GM13976 (cell line): ENCODE data around the gene CRADD.

ENCODE experiments used
- DNase-seq: peaks from one replicate; pipeline ENCODE4 v3.0.0; 2012; ENCODE audit warnings: low spot score
- CTCF ChIP-seq: IDR thresholded peaks from 2 replicates; pipeline ENCODE4 v1.5.1; 2012; ENCODE audit warnings: borderline replicate concordance, mild to moderate bottlenecking; ENCODE audit not compliant: insufficient read depth; ENCODE audit errors: extremely low read depth, missing control alignments, control extremely low read depth
- in situ Hi-C: fragments of 300-500 bp; cut with MboI; formaldehyde crosslinking; loops from one replicate; pipeline ENCODE4 v1.12.0; 2022; ENCODE audit warnings: low sequenced_read_pairs, mixed read lengths, inconsistent platforms; ENCODE audit not compliant: unreplicated experiment

Gene CRADD

DNA sequence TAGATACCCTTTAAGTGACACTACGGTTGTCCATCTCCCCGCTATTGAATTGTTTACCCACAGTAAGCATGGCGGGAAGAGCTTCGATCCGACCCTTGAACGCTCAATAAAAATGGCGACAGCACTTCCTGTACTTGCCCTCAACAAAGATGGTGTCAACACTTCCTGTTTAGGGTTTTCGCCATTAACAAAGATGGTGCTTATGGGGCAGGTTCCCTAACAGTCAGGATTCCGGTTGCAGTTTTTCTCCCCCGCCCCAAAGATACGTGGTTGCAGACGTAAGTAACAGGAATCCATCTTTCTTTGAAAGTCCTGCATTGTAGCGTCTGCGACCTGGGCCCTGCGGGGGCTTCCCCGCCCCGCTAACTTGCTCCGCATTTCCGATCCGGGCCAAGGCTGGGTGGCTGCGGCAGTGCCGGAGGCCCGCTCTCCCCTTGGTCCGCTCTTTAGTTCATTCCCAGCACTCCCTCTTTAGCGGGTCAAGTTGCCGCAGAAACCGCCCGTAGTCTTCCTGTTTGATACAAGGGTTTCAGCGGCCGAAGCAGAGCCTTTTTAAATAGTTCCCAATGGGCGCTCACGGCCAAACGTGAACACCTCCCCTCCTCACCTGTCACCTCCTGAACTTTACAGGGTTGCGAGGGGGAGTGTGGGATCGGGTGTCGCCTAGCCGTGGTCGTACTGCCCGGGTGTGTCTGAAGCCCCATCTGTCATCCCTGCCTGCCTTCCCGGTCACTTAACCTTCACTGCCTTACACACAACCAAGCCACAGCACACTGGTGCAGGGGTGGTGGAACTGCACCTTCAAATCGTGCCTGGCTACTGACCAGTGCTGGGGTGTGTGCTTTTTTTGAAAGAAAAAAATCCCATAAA is at the start of gene CRADD:
TSS of gene CRADD (plus strand) at position 181 of the 870 bp plus-strand sequence.
- in situ Hi-C loops, result no loop called here
- DNase-seq, result peak; percentile 83
- TF ChIP-seq CTCF, result no peak

DNA sequence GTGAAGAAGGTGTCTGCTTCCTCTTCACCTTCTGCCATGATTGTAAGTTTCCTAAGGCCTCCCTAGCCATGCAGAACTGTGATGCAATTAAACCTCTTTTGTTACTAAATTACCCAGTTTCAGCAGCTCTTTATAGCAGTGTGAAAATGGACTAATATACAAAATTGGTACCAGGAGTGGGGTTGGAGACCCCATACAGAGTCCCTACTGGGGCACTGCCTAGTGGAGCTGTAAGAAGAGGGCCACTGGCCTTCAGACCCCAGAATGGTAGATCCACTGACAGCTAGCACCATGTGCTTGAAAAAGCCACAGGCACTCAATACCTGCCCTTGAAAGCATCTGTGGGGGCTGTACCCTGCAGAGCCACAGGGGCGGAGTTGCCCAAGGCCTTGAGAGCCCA is 44.8 kb upstream of the CRADD start:
- TF ChIP-seq CTCF, result no peak

DNA sequence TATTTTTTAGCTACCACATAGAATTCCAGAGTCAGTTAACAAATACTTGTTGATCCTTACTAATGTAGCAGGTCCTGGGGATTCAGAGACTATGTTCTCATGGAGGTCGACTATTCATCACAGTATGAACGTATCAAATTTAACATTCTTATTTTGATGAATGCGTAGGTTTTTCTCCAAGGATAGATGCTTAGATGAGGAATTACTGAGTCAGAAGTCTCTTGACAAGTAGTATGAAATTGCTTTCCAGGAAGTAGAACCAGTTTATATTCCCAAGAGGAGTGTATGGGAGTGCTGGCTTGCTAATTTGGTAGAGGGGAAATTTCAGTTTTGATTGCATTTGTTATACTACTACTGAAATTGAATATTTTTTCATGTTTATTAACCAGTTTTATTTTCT is 42.8 kb upstream of the CRADD start:
- no peak for TF ChIP-seq CTCF
- DNase-seq, result no peak
- in situ Hi-C loops, result no loop called here

More for the DNA sequence above, 44.8 kb upstream of the CRADD start:
- DNase-seq, result no peak
- in situ Hi-C loops, result no loop called here

DNA sequence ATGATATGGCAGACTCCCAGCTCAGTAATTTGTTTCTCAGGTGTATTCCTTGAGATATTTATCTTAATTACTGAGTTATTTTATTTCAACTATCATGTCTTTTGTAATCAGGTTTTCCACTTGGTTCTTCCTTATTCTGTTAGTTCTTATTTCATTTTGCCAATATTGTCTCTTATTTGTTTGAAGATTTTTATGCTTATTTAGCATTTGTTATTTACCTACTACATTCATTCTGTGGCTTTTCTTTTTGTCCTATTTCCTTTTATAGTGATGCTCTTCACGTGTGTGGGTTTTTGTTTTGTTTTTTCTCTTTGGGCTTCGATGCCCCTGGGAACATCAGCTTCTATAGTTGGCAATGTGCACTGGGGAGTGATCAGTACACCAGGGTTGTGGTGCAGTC is 40.5 kb upstream of the CRADD start:
- no peak for DNase-seq
- in situ Hi-C loops, result no loop called here
- TF ChIP-seq CTCF, result no peak

DNA sequence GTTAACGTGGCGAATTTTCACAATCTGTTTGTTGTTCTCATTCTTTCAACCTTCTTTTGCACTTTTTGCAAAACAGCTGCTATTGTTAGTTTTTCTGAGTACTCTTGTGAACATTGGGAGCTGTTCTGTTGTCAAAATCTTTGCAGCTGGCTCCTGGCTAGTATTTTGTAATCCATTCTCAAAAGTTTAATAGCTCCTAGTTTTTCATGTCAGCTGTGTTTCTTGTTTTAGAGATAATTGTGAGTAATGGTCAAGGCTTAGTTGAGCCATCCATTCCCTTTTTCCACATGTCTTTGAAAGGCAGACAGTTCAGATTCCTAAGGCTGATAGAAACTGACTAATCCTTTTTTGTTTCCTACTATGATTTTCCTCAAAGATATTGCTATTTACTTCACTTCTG is 39.1 kb upstream of the CRADD start:
- in situ Hi-C loops, result no loop called here
- DNase-seq, result no peak
- no peak for TF ChIP-seq CTCF

DNA sequence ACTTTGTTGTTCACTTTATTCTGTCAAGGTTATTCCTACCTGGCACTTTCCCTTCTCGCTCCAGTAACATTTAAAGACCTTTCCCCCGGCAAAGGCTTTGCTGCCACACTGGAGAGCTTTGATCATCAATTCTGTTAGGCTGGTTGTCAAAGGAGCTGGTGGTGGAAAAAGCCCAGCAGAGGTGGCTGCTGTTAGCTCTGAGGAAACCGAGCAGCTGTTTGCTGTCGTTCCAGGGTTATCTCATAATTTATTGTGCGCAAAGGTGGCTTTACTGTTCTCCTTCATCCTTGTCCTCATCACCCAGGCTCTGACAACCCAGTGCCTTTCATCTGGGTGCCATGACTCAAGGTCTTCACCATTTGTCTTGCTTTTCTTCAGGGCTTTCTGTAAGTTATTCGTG is 38.2 kb upstream of the CRADD start:
- no peak for DNase-seq
- no peak for TF ChIP-seq CTCF
- in situ Hi-C loops, result no loop called here
